Measurements from ENCODE around the gene NHS. TPM values are rescaled to one million over a fixed set of nuclear protein-coding genes. Genes with fewer than 3 reads are reported as not detected.

Gene NHS
- total and polyA plus RNA-seq, 2 of the 13 experiments (the other 11 are each of a cell fraction or from before 2014, with no cell fraction given) = 0.02 TPM; not detected in 1

GRCh38 chrX:17585006-17585405, 210.0 kb downstream of the NHS start (continued):
- TF ChIP-seq KLF13 (CRISPR knock-in tag; IDR thresholded peaks at IDR 0.05) (no peak), ZNF790 (CRISPR knock-in tag; IDR thresholded peaks at IDR 0.05; ENCODE audit: borderline replicate concordance) (no peak), REST (IDR thresholded peaks at IDR 0.05; ENCODE audit: borderline replicate concordance in 1 of 2, low read depth in 1 of 2, low read length in 2 of 2) (no peak), GATAD2A (CRISPR knock-in tag; IDR thresholded peaks at IDR 0.05) (no peak), ZSCAN22 (CRISPR knock-in tag; IDR thresholded peaks at IDR 0.05) (no peak), TBX3 (IDR thresholded peaks at IDR 0.05; ENCODE audit: borderline replicate concordance) (no peak), ZNF121 (CRISPR knock-in tag; IDR thresholded peaks at IDR 0.05) (no peak), MXD4 (CRISPR knock-in tag; IDR thresholded peaks at IDR 0.05) (no peak), BORCS8-MEF2B (CRISPR knock-in tag; IDR thresholded peaks at IDR 0.05) (no peak), REPIN1 (CRISPR knock-in tag; IDR thresholded peaks at IDR 0.05; ENCODE audit: borderline replicate concordance, low read depth) (no peak), ZNF18 (CRISPR knock-in tag; IDR thresholded peaks at IDR 0.05; ENCODE audit: insufficient replicate concordance) (no peak), ATF7 (IDR thresholded peaks at IDR 0.05) (no peak), ATF7 (CRISPR knock-in tag; IDR thresholded peaks at IDR 0.05) (no peak), HIC2 (CRISPR knock-in tag; IDR thresholded peaks at IDR 0.05; ENCODE audit: low read depth) (no peak), ZNF747 (CRISPR knock-in tag; IDR thresholded peaks at IDR 0.05; ENCODE audit: borderline replicate concordance) (no peak)
